GM12873 (cell line): ENCODE data around the gene SLF2.

Source experiments
- CTCF ChIP-seq: IDR thresholded peaks from 2 replicates; pipeline ENCODE4 v1.5.1; 2012; ENCODE audit warnings: low read depth, mild to moderate bottlenecking, moderate library complexity, low read length, control low read depth; ENCODE audit not compliant: insufficient read depth; ENCODE audit errors: missing control alignments

Gene SLF2

GRCh38 chr10:100912605-100913469, at the start of gene SLF2:
Gene SLF2 (plus strand): TSS chr10:100912963. CDS start chr10:100913111, 148 bp downstream.
- TF ChIP-seq CTCF, result no peak

GRCh38 chr10:100863433-100863832, 49.3 kb upstream of the SLF2 start:
- no peak for TF ChIP-seq CTCF

GRCh38 chr10:100864036-100864885, 48.5 kb upstream of the SLF2 start:
- no peak for TF ChIP-seq CTCF

- no peak for TF ChIP-seq CTCF
These were observed 47.8 kb upstream of the SLF2 start for GRCh38 chr10:100864978-100865377.

- no peak for TF ChIP-seq CTCF
These were observed 46.8 kb upstream of the SLF2 start for GRCh38 chr10:100866010-100866409.

- no peak for TF ChIP-seq CTCF
These were observed 46.1 kb upstream of the SLF2 start for GRCh38 chr10:100866575-100867098.
